ENCODE results near the gene CD58.

The CD58 gene

GRCh38 chr1:116483481-116484309 lies 87.1 kb downstream of the CD58 start:
- Histone ChIP-seq H3K27ac (no peak overlapping the region), H3K4me3 (no peak overlapping the region)

- Histone ChIP-seq H3K4me3 (no peak overlapping the region), H3K27ac (no peak overlapping the region)
These were observed 88.3 kb downstream of the CD58 start for GRCh38 chr1:116482490-116482889.

- Histone ChIP-seq H3K4me3 (no peak overlapping the region), H3K27ac (no peak overlapping the region)
These were observed 88.9 kb downstream of the CD58 start for GRCh38 chr1:116481934-116482333.

- H3K4me3 ChIP-seq, result no peak overlapping the region
- no peak overlapping the region for H3K27ac ChIP-seq
These were observed 92.2 kb downstream of the CD58 start for GRCh38 chr1:116478621-116479020.

- Histone ChIP-seq H3K27ac (no peak overlapping the region), H3K4me3 (no peak overlapping the region)
These were observed 93.4 kb downstream of the CD58 start for GRCh38 chr1:116477429-116477828.

GRCh38 chr1:116476321-116476720 lies 94.5 kb downstream of the CD58 start:
- H3K4me3 ChIP-seq, result no peak overlapping the region
- H3K27ac ChIP-seq, result no peak overlapping the region

GRCh38 chr1:116475850-116476218 lies 95.0 kb downstream of the CD58 start:
- H3K27ac ChIP-seq, result no peak overlapping the region
- H3K4me3 ChIP-seq, result no peak overlapping the region

GRCh38 chr1:116474921-116475849 lies 95.6 kb downstream of the CD58 start:
- Histone ChIP-seq H3K27ac (no peak overlapping the region), H3K4me3 (no peak overlapping the region)

- no peak overlapping the region for H3K4me3 ChIP-seq
- H3K27ac ChIP-seq, result no peak overlapping the region
These were observed 98.3 kb downstream of the CD58 start for GRCh38 chr1:116472431-116472961.

GRCh38 chr1:116471241-116471640 lies 99.6 kb downstream of the CD58 start:
- Histone ChIP-seq H3K4me3 (no peak overlapping the region), H3K27ac (no peak overlapping the region)

GRCh38 chr1:116470671-116471070 lies 100.2 kb downstream of the CD58 start:
- Histone ChIP-seq H3K4me3 (no peak overlapping the region), H3K27ac (no peak overlapping the region)

GRCh38 chr1:116466810-116467557 lies 103.8 kb downstream of the CD58 start:
- Histone ChIP-seq H3K27ac (no peak overlapping the region), H3K4me3 (no peak overlapping the region)

GRCh38 chr1:116465845-116466685 lies 104.8 kb downstream of the CD58 start:
- Histone ChIP-seq H3K4me3 (no peak overlapping the region), H3K27ac (peak overlapping the region in 2 of 21 experiments; percentile 7 to 23)

GRCh38 chr1:116465477-116465844 lies 105.4 kb downstream of the CD58 start:
- H3K4me3 ChIP-seq, result no peak overlapping the region
- no peak overlapping the region for H3K27ac ChIP-seq
